Loucy (cell line): ENCODE data around the gene NT5DC4.

Source experiments
- H2AFZ ChIP-seq: fragments of 200-600 bp; sonication (generic); 2 replicates; pipeline ENCODE4 v1.6.0; 2016; ENCODE audit warnings: antibody characterized with exemption, mild to moderate bottlenecking, low read length, moderate library complexity
- H3F3A ChIP-seq: fragments of 200-600 bp; 2 replicates; pipeline ENCODE4 v1.6.0; 2016; ENCODE audit warnings: antibody characterized with exemption, low read depth, mild to moderate bottlenecking
- H3K27me3 ChIP-seq: fragments of 200-600 bp; sonication (generic); 2 replicates; pipeline ENCODE4 v1.6.1; 2014; ENCODE audit warnings: low read length, mild to moderate bottlenecking; ENCODE audit not compliant: insufficient read depth, poor library complexity, severe bottlenecking
- H3K36me3 ChIP-seq: fragments of 200-600 bp; sonication (generic); 2 replicates; pipeline ENCODE4 v1.6.1; 2016; ENCODE audit warnings: low read length; ENCODE audit not compliant: insufficient read depth
- H3K4me1 ChIP-seq: fragments of 200-600 bp; sonication (generic); 2 replicates; pipeline ENCODE4 v1.5.1; 2014; ENCODE audit warnings: low read length, mild to moderate bottlenecking; ENCODE audit not compliant: insufficient read depth, poor library complexity, severe bottlenecking
- H3K4me2 ChIP-seq: fragments of 200-600 bp; sonication (generic); 2 replicates; pipeline ENCODE4 v1.6.0; 2014; ENCODE audit warnings: antibody characterized with exemption, low read length, low read depth, mild to moderate bottlenecking; ENCODE audit not compliant: poor library complexity, severe bottlenecking
- H3K4me3 ChIP-seq: fragments of 200-600 bp; sonication (generic); 2 replicates; pipeline ENCODE4 v1.5.1; 2014; ENCODE audit warnings: low read length, mild to moderate bottlenecking, mixed read lengths; ENCODE audit not compliant: poor library complexity, severe bottlenecking
- H3K79me2 ChIP-seq: fragments of 200-600 bp; sonication (generic); 2 replicates; pipeline ENCODE4 v1.6.1; 2014; ENCODE audit warnings: low read length; ENCODE audit not compliant: insufficient read depth
- H3K9ac ChIP-seq: fragments of 200-600 bp; sonication (generic); 2 replicates; pipeline ENCODE4 v1.6.0; 2014; ENCODE audit warnings: mild to moderate bottlenecking, low read depth, low read length, moderate library complexity; ENCODE audit not compliant: poor library complexity, severe bottlenecking
- H3K9me2 ChIP-seq: fragments of 200-600 bp; sonication (generic); replicated peaks from 2 replicates; pipeline ENCODE4 v1.6.1; 2016; ENCODE audit warnings: low read depth, low read length, mixed read lengths
- H3K9me3 ChIP-seq: fragments of 200-600 bp; sonication (generic); 2 replicates; pipeline ENCODE4 v1.6.1; 2014; ENCODE audit warnings: mild to moderate bottlenecking, antibody characterized with exemption, low read length, low read depth; ENCODE audit not compliant: insufficient read depth
- H4K20me1 ChIP-seq: fragments of 200-600 bp; sonication (generic); 2 replicates; pipeline ENCODE4 v1.6.0; 2014; ENCODE audit warnings: antibody characterized with exemption, low read length, mild to moderate bottlenecking; ENCODE audit not compliant: insufficient read depth, poor library complexity, severe bottlenecking
- CTCF ChIP-seq: fragments of 200-600 bp; sonication (generic); conservative IDR thresholded peaks from 2 replicates; pipeline ENCODE4 v1.5.1; 2014; ENCODE audit warnings: mild to moderate bottlenecking, antibody characterized with exemption, low read length
- EZH2phosphoT487 ChIP-seq: fragments of 200-600 bp; IDR thresholded peaks from 2 replicates; pipeline ENCODE4 v1.6.1; 2018; ENCODE audit warnings: antibody characterized with exemption, mild to moderate bottlenecking, moderate library complexity, borderline replicate concordance

NT5DC4 gene

GRCh38 chr2:112710956-112711750 is 9.7 kb upstream of the NT5DC4 start:
- Histone ChIP-seq H3K4me2 (no peak overlapping the region), H3K9me2 (no peaks in the 10 kb centered on the region), H3K27me3 (no peaks in the 10 kb centered on the region), H3K9me3 (no peaks in the 10 kb centered on the region), H2AFZ (no peak overlapping the region), H3F3A (no peaks in the 10 kb centered on the region; the same call in 1 of the 2 replicates), H4K20me1 (no peaks in the 10 kb centered on the region), H3K4me1 (peaks cover 52% of the 10 kb centered on the region), H3K79me2 (no peaks in the 10 kb centered on the region), H3K9ac (no peak overlapping the region), H3K36me3 (no peaks in the 10 kb centered on the region), H3K4me3 (no peak overlapping the region)
- TF ChIP-seq EZH2phosphoT487 (no peak), CTCF (no peak)

GRCh38 chr2:112712465-112712864 is 8.4 kb upstream of the NT5DC4 start:
- no peak overlapping the region for H2AFZ ChIP-seq

DNA sequence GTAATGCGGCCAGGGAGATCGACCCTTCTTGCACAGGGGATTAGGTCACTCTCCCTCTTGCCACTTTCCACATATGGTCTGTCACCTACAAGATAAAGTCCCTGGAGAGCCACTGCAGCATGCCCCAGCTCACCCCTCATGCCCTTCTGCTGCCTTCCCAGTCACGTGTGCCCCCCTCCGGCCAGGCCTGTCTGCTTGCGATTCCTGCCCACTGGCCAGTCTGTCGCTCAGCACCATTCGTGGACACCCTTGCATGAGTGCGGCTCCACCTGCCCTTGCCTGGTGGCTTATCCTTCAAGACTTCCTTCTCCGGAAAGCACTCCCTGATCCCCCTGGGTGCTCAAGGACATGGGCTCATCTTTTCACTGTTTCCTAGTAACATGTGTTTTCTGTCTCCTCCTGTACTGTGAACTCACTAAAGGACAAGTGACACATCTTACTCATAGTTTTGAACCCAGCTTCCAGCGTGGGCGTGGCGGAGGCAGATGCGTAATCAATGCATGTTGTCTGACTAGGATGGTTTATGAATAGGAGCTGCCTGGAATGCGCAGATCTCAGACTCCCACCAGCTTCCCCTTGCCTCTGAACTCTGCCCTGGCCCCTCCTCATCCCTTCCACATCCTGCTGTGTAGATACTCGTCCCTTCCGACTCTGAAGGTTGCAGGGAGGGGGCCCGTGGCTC is 7.8 kb upstream of the NT5DC4 start:
- Histone ChIP-seq H3K4me2 (no peak overlapping the region), H4K20me1 (no peaks in the 10 kb centered on the region), H3K9me2 (no peaks in the 10 kb centered on the region), H3K4me3 (no peak overlapping the region), H3K4me1 (peaks cover 35% of the 10 kb centered on the region), H3K9ac (no peak overlapping the region), H3K79me2 (no peaks in the 10 kb centered on the region), H3K9me3 (no peaks in the 10 kb centered on the region), H3F3A (no peaks in the 10 kb centered on the region; the same call in 1 of the 2 replicates), H3K36me3 (no peaks in the 10 kb centered on the region), H2AFZ (no peak overlapping the region), H3K27me3 (no peaks in the 10 kb centered on the region)
- TF ChIP-seq EZH2phosphoT487 = no peak
- no peak for TF ChIP-seq CTCF

More at GRCh38 chr2:112712465-112712864, 8.4 kb upstream of the NT5DC4 start:
- Histone ChIP-seq H3K9ac (no peak overlapping the region), H3K9me2 (no peaks in the 10 kb centered on the region), H4K20me1 (no peaks in the 10 kb centered on the region), H3K36me3 (no peaks in the 10 kb centered on the region), H3K27me3 (no peaks in the 10 kb centered on the region), H3K4me1 (peaks cover 41% of the 10 kb centered on the region), H3F3A (no peaks in the 10 kb centered on the region; the same call in 1 of the 2 replicates), H3K79me2 (no peaks in the 10 kb centered on the region), H3K4me3 (no peak overlapping the region), H3K9me3 (no peaks in the 10 kb centered on the region), H3K4me2 (no peak overlapping the region)
- no peak for TF ChIP-seq EZH2phosphoT487
- no peak for TF ChIP-seq CTCF
